MCF 10A (cell line): ENCODE measurements around the gene AP4S1. TPM values are rescaled to one million over a fixed set of nuclear protein-coding genes. Genes with fewer than 3 reads are reported as not detected.

Source experiments
- BruUV-seq: library from RNA; stranded (reverse); fragments of 400-500 nt; replicated peaks from 2 replicates; lab custom pipeline; 2021; lab: Mats Ljungman, UMichigan
- CTCF ChIA-PET: fragments of 300-600 bp; sonication (Branson Sonifier 250); formaldehyde crosslinking; extraction: SDS; loops from one replicate; lab custom pipeline; 2021; ENCODE audit warnings: antibody characterized with exemption, inconsistent platforms; lab: Yijun Ruan, JAX
- POLR2A ChIA-PET: fragments of 300-600, 350-650 bp; sonication (Branson Sonifier 250); formaldehyde crosslinking; extraction: SDS; loops from one replicate; lab custom pipeline; 2020; ENCODE audit warnings: antibody characterized with exemption, inconsistent platforms; lab: Yijun Ruan, JAX
- DNase-seq: peaks from one replicate; pipeline ENCODE4 v3.0.0-alpha.2; 2018; ENCODE audit not compliant: unreplicated experiment
- H3K27ac Mint-ChIP-seq: one replicate; pipeline ENCODE4 v1.8.0; 2022; ENCODE audit warnings: mild to moderate bottlenecking, low read depth, mixed read lengths; ENCODE audit not compliant: unreplicated experiment
- H3K27me3 Mint-ChIP-seq: one replicate; pipeline ENCODE4 v1.8.0; 2022; ENCODE audit warnings: mixed read lengths; ENCODE audit not compliant: insufficient read depth, unreplicated experiment
- H3K36me3 Mint-ChIP-seq: one replicate; pipeline ENCODE4 v1.8.0; 2022; ENCODE audit warnings: mild to moderate bottlenecking, moderate library complexity, mixed read lengths; ENCODE audit not compliant: insufficient read depth, unreplicated experiment
- H3K4me1 Mint-ChIP-seq: one replicate; pipeline ENCODE4 v1.8.0; 2022; ENCODE audit warnings: mixed read lengths; ENCODE audit not compliant: insufficient read depth, unreplicated experiment
- H3K4me3 Mint-ChIP-seq: one replicate; pipeline ENCODE4 v1.8.0; 2022; ENCODE audit warnings: mild to moderate bottlenecking, moderate library complexity, mixed read lengths; ENCODE audit not compliant: unreplicated experiment
- H3K9me3 Mint-ChIP-seq: one replicate; pipeline ENCODE4 v1.8.0; 2022; ENCODE audit warnings: mixed read lengths; ENCODE audit not compliant: unreplicated experiment
- intact Hi-C: fragments of 100-400 bp; cut with micrococcal nuclease; formaldehyde crosslinking; loops from 2 replicates; pipeline ENCODE4 v1.14.1; 2022
- total RNA-seq: library from RNA; stranded (reverse); gene quantifications from 2 replicates; pipeline ENCODE4 v1.2.3, GENCODE V29; 2022
- TF ChIP-seq, protein P1 (sequence below): fragments of 200-600 bp; IDR thresholded peaks from one replicate; pipeline ENCODE4 v1.8.0; 2022; ENCODE audit warnings: antibody characterized with exemption, mild to moderate bottlenecking; ENCODE audit not compliant: unreplicated experiment

The AP4S1 gene
- total RNA-seq, 1 experiment from 2014 or later = 13.4 TPM

GRCh38 chr14:31010935-31011334 is 14.5 kb upstream of the AP4S1 start:
- H3K27me3 Mint-ChIP-seq = no peaks in the 10 kb centered on the region
- no TSS peak for BruUV-seq

GRCh38 chr14:31013841-31014240 is 11.6 kb upstream of the AP4S1 start:
- TF ChIP-seq, protein P1, sequence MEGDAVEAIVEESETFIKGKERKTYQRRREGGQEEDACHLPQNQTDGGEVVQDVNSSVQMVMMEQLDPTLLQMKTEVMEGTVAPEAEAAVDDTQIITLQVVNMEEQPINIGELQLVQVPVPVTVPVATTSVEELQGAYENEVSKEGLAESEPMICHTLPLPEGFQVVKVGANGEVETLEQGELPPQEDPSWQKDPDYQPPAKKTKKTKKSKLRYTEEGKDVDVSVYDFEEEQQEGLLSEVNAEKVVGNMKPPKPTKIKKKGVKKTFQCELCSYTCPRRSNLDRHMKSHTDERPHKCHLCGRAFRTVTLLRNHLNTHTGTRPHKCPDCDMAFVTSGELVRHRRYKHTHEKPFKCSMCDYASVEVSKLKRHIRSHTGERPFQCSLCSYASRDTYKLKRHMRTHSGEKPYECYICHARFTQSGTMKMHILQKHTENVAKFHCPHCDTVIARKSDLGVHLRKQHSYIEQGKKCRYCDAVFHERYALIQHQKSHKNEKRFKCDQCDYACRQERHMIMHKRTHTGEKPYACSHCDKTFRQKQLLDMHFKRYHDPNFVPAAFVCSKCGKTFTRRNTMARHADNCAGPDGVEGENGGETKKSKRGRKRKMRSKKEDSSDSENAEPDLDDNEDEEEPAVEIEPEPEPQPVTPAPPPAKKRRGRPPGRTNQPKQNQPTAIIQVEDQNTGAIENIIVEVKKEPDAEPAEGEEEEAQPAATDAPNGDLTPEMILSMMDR = no peak
- no peak for DNase-seq
- H3K27ac Mint-ChIP-seq = no peak overlapping the region
- H3K27me3 Mint-ChIP-seq = no peaks in the 10 kb centered on the region
- CTCF ChIA-PET = interaction anchor here (0.6 to 1.0 kb wide), 2 partner anchors 92 to 241 kb away, joined by 3 to 4 read pairs; no protein-coding TSS in a partner anchor
- no peaks in the 10 kb centered on the region for H3K4me1 Mint-ChIP-seq
- BruUV-seq = no TSS peak
- no peak overlapping the region for H3K4me3 Mint-ChIP-seq
- intact Hi-C loops = no loop called here
- peaks cover 30% of the 10 kb centered on the region for H3K36me3 Mint-ChIP-seq
- no peaks in the 10 kb centered on the region for H3K9me3 Mint-ChIP-seq
- POLR2A ChIA-PET = interaction anchor here (1.1 kb wide), 1 partner anchor 9 kb away, joined by 4 read pairs; no protein-coding TSS in a partner anchor

More at GRCh38 chr14:31010935-31011334, 14.5 kb upstream of the AP4S1 start:
- Mint-ChIP-seq H3K27ac (no peak overlapping the region), H3K4me1 (no peaks in the 10 kb centered on the region), H3K4me3 (no peak overlapping the region), H3K36me3 (peaks cover 36% of the 10 kb centered on the region), H3K9me3 (no peaks in the 10 kb centered on the region)
- DNase-seq = no peak
- intact Hi-C loops = no loop called here
- POLR2A ChIA-PET = interaction anchor here (0.7 to 1.3 kb wide), 5 partner anchors 12 to 326 kb away, joined by 3 to 6 read pairs (median 3); partner anchors contain the start of genes AP4S1 and STRN3
- CTCF ChIA-PET = interaction anchor here (0.6 to 1.0 kb wide), 2 partner anchors 10 to 13 kb away, joined by 3 to 4 read pairs; no protein-coding TSS in a partner anchor
- TF ChIP-seq, protein P1 = no peak

DNA sequence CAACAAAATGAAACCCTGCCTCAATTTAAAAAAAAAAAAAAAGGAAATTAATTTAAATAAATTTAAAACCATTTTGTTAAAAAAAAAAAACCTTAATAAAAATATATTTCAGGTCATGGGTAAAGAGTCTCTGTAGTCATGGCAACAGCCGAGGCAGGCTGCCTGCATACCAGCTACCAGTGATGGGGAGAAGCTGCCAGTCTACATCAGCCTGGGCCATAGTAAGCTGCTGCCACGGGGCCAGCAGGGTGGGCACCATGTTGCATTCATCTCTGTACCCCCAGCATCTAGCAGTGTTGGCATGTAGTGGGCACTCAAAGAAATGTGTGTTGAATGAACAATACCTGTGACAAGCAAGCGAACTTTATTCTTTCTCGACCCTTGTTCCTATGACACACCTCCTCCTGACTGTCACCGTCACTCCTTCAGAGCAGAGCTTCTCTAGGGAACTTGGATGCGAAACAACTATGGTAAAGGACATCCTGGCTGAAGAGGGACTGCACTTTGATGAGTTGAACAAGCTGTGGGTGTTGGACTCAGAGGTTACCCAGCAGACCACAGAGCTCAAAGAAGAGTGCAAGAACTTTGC is 7.3 kb upstream of the AP4S1 start:
- ChIA-PET POLR2A (interaction anchor here (1.5 kb wide), 1 partner anchor 42 kb away, joined by 3 read pairs; no protein-coding TSS in a partner anchor), CTCF (interaction anchor here (0.6 to 1.2 kb wide), 7 partner anchors 10 to 1030 kb away, joined by 3 to 4 read pairs (median 3); no protein-coding TSS in a partner anchor)
- Mint-ChIP-seq H3K4me1 (peaks cover 12% of the 10 kb centered on the region), H3K4me3 (no peak overlapping the region), H3K27ac (no peak overlapping the region), H3K27me3 (no peaks in the 10 kb centered on the region), H3K9me3 (peaks cover 10% of the 10 kb centered on the region), H3K36me3 (peaks cover 24% of the 10 kb centered on the region)
- no TSS peak for BruUV-seq
- TF ChIP-seq, protein P1 = no peak
- DNase-seq = no peak
- intact Hi-C loops = no loop called here

- TF ChIP-seq, protein P1 = no peak
- peaks cover 28% of the 10 kb centered on the region for H3K4me1 Mint-ChIP-seq
- DNase-seq = no peak
- peaks cover 10% of the 10 kb centered on the region for H3K9me3 Mint-ChIP-seq
- H3K4me3 Mint-ChIP-seq = no peak overlapping the region
- BruUV-seq = no TSS peak
- intact Hi-C loops = no loop called here
- peaks cover 22% of the 10 kb centered on the region for H3K36me3 Mint-ChIP-seq
- CTCF ChIA-PET = no interaction called here
- H3K27ac Mint-ChIP-seq = no peak overlapping the region
- POLR2A ChIA-PET = no interaction called here
- H3K27me3 Mint-ChIP-seq = no peaks in the 10 kb centered on the region
Measured at GRCh38 chr14:31020834-31021575, 4.4 kb upstream of the AP4S1 start.
